K562 (cell line): ENCODE results near the gene SLC16A6. TPM values are rescaled to one million over a fixed set of nuclear protein-coding genes. Genes with fewer than 3 reads are reported as not detected.

Source experiments
- BRCA1 ChIP-seq, 2 experiments: fragments of 450-650 bp in 1 of 2; sonication (generic) in 1 of 2; formaldehyde crosslinking in 1 of 2; IDR thresholded peaks; 2 replicates each; pipeline versions ENCODE4 v1.5.0 to v1.6.1; 2017 to 2020; ENCODE audit warnings: mild to moderate bottlenecking in 1 of 2, missing genetic modification reagents in 1 of 2
- CREB5 ChIP-seq: fragments of 250-450 bp; sonication (Bioruptor Pico); IDR thresholded peaks from 2 replicates; pipeline ENCODE4 v1.5.0; 2020; ENCODE audit warnings: mild to moderate bottlenecking
- CREM ChIP-seq: IDR thresholded peaks from 2 replicates; pipeline ENCODE4 v1.6.1; 2014; ENCODE audit warnings: antibody characterized with exemption, low read depth
- RREB1 ChIP-seq: fragments of 250-450 bp; sonication (Bioruptor Pico); IDR thresholded peaks from 2 replicates; pipeline ENCODE4 v1.4.0; 2020
- ZBTB17 ChIP-seq: fragments of 450-650 bp; formaldehyde crosslinking; IDR thresholded peaks from 2 replicates; pipeline ENCODE4 v1.4.0; 2020; ENCODE audit warnings: mild to moderate bottlenecking
- ZEB2 ChIP-seq: fragments of 450-650 bp; IDR thresholded peaks from 2 replicates; pipeline ENCODE4 v1.6.1; 2016
- ZNF507 ChIP-seq: conservative IDR thresholded peaks from 2 replicates; pipeline ENCODE4 v1.6.1; 2017; ENCODE audit warnings: missing genetic modification characterization, missing compliant biosample characterization
- polyA plus RNA-seq, 8 experiments: library from polyadenylated mRNA; depleted of rRNA in 4 of 8; stranded (reverse) in 5 of 8; unstranded in 3 of 8; fragments of >200 nt; fragmentation: Nextera tagmentation in 2 of 8; fragmentation: Illumina TruSeq in 1 of 8; extraction: Ambion mirVana in 2 of 8; extraction: Trizol in 1 of 8; gene quantifications; 2 replicates each; pipeline versions ENCODE4 v1.2.1 to v1.2.3, GENCODE V29; 2011 to 2014; ENCODE audit warnings: inconsistent platforms in 1 of 8, missing spikeins in 1 of 8
- total RNA-seq, 7 experiments: library from RNA; depleted of rRNA in 6 of 7; stranded (reverse); fragments of >200 nt in 6 of 7; fragmentation: Illumina TruSeq in 2 of 7; extraction: Trizol in 2 of 7; gene quantifications; 2 replicates each; pipeline versions ENCODE4 v1.2.1 to v1.2.3, GENCODE V29; 2011 to 2021; ENCODE audit warnings: low replicate concordance in 1 of 7

The SLC16A6 gene
- total and polyA plus RNA-seq, 9 of the 15 experiments (the other 6 are each of a cell fraction or from before 2014, with no cell fraction given): 0.05 to 0.31 (median 0.15) TPM

GRCh38 chr17:68238164-68238870, 52.6 kb downstream of the SLC16A6 start (continued):
- no peak for TF ChIP-seq RREB1
- TF ChIP-seq ZEB2: no peak
- TF ChIP-seq ZBTB17: no peak
- TF ChIP-seq ZNF507 (tag): no peak
- no peak for TF ChIP-seq CREB5
- TF ChIP-seq CREM: no peak
- TF ChIP-seq BRCA1 (IDR thresholded peaks at IDR 0.05): no peak
- TF ChIP-seq BRCA1 (CRISPR knock-in tag; IDR thresholded peaks at IDR 0.05): no peak
- TF ChIP-seq, all 486 proteins: peak for 0
